ENCODE data around the gene DHRS7.

Gene DHRS7, protein sequence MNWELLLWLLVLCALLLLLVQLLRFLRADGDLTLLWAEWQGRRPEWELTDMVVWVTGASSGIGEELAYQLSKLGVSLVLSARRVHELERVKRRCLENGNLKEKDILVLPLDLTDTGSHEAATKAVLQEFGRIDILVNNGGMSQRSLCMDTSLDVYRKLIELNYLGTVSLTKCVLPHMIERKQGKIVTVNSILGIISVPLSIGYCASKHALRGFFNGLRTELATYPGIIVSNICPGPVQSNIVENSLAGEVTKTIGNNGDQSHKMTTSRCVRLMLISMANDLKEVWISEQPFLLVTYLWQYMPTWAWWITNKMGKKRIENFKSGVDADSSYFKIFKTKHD

DNA sequence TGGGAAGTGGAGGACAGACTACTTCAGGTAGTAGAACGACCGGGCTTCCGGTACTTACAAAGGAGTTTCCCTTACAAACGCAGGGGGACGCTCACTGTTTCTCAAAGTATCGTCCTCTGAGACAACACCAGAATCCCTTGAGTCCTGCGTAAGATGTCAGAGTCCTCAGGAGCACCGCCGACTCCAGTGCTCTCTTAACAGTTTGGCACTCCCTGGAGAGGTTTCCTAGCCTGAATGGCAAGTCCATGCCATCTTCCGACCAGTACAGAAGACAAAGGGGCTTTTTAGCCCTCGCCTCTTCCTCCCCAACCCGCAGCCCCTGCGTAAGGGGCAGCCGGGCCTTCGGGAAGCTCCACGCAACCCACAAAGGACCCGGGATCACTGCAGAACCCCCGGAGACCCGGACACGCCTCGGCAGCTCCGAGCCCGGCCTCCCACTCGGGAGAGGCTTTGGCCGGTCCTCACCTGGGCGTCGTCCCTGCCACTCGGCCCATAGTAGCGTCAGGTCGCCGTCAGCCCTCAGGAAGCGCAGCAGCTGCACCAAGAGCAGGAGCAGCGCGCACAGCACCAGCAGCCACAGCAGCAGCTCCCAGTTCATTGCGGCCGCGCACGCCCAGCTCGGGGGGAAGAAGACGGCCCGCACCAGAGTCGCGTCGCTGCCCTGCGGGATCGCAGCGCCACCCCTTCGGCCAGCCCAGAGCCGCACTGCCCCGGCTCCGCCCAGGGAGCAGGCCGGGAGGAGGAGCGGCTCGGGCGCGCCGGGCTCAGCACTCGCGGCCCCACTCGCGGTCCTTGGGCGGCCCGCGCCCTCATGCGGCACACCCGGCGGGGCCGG is at the start of gene DHRS7:
DHRS7 (minus strand) TSS at position 687 of the 835 bp plus-strand sequence; CDS start at position 598, 89 bp downstream.
- peak; percentile 64 for DNase-seq (ENCODE audit: low read depth)

DNA sequence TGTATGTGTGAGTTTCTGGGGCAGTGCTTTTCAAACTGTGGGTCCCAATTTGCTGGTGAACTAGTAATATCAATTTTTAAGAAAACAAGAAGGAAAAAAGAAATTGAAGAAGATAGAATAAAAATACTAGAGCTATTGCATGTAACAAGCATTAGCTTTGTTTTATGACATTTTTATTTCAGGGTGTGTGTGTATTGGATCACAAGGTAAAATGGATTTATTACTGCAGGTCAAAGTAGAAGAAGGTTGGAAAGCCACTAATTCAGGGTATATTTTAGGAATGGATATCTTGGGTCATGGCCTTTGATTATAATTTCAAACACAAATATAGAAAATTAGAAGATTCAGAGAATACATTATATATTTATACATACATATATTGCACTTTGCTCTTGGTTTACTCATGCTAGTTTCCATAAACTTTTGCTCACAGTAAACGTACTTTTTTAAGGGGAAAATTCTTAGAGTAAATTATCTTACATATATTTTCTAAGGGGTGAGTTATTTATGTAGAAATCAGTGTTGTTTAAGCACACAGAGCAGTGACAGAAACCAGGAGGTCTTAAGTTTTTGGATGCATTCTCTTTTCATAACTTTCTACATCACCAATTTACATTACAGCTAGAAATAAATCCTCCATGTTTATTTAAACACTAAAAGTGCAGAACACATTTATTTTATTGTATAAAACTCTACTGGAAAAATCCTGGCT is 49.4 kb upstream of the DHRS7 start:
- DNase-seq (ENCODE audit: low read depth) = no peak

DNA sequence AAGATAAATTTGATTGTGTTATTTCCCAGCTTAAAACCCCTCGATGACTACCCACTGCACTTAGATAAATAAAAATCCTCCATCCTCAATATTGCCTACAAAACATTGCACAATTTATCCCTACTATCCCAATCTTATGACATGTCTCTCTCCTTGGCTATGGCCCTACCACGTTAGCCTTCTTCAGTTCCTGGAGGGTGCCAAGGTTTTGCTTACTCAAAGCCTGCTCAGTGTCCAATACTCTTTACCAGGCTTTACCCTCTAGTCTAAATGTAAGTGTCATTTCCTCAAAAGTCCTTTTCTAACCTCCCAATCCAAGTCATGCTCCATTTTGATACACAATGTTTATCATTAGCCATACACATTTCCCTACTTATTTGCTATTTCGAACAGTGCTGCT is 48.8 kb upstream of the DHRS7 start:
- no peak for DNase-seq (ENCODE audit: low read depth)

DNA sequence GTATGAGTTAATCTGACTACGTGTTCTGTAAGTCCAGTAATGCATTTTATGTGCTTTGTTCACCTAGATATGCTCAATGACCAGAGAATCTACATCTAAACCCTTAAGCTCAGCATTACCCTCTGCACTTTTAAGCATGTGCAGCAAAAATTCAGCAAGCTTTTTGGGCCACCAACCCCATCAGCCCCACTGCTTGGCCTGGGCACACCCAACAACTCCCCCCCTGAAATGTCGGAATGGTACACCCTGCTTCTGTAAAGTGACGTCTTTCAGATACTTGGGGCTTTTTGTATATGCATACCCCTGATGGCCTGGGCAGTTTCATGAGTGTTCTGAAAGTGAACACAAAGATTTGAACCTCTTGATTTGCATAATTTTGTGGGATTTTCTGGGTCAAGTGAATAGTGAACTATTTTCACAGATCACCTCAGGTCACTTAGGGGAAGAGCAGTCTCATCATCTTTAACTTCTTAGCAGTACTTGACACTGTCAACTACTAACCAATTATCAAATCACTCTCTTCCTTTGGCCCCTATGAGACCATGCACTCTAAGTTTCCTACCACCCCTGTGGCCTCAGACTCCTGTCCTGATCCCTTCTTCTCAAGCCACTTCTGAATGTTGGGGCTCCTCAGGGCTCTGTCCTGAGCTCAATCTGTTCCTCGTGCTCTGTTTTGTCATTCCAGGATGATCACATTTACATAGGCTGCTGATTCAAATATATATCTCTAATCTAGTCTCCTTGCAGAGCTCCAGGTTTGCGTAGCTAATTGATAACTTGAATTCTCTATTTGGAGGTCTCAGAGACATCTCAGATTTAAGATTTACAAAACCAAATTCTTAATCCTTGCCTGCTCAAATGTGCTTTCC is 47.5 kb upstream of the DHRS7 start:
- no peak for DNase-seq (ENCODE audit: low read depth)

DNA sequence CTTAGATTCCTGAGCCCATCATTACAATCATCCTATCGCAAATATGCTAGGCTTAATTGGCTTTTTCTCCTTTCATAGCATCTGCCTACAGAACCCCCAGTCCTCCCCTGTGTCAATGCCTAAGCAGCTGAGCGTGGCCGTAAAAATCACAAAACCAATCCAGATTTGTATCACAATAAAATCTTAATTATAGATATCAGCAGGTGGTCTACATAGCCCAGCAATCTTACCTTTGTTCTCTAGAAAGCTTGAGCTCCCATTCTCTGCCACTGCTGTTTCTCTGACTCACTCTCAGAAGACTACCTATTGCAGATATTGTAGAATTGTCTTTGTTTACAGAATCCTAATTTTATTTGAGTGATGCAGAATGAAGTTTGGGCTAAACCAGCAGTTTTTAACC is 46.0 kb upstream of the DHRS7 start:
- no peak for DNase-seq (ENCODE audit: low read depth)

DNA sequence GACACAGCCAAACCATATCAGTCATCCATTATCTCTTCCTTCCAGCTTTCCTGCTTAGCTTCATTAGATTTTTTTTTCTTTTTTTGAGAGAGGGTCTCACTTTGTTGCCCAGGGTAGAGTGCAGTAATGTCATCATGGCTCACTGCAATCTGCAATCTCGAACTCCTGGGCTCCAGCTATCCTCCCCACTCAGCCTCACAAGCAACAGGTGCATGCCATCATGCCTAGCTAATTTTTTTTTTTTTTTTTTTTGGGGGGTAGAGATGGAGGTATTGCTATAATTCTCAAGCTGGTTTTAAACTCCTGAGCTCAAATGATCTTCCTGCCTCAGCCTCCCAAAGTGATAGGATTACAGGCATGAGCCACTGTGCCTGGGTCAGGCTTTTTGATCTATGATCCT is 45.5 kb upstream of the DHRS7 start:
- DNase-seq (ENCODE audit: low read depth) = no peak

DNA sequence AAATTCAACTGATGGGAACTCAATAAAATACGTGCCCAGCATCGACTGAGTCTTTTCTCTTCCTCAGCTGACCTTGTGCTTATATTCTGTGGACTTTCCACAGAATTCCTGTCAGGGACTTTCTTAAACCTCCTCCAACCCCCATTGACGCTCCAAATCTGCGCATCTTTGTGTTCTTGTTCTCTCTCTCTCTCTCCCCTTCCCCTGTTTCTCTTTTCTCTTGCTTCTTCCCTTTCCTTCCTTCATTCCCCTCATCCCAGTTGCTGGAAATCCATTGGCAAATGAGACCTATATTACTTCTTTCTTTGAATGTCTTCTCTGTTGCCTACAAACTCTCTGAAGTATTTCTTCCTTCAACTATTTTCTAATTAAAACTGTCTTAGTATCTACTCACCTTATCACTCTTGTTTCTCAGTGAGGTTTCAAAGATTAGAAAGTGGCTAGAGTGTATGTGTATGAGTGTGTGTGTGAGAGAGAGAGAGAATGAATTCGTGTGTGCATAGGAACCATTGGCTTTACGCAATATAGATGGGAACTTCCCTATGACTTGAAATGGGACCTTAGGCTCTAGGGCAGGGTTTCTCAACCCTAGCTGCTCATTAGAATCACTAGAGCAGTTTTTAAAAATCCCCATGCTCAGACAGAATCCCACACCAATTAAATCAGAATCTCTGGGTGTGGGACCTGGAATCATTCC is 41.8 kb upstream of the DHRS7 start:
- DNase-seq (ENCODE audit: low read depth) = no peak

DNA sequence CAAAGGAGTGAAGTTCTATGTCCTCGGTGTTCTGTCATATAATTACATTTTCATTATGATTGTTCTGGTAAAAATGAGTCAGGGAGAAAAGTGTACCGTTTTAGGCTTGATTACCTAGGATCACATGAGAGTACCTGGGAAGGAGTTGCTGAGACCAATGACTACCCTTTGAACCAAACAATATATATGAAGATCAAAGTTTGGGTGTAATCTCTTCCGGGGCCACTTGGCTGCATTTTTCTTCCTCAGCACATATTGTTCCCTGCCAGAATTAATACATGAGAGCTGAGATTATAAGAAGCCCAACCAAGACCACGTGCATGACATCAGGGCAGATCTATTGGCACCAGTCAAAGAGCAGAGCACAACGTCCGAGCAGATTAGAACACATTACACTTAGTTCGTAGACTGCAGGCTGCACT is 41.1 kb upstream of the DHRS7 start:
- DNase-seq (ENCODE audit: low read depth) = no peak

DNA sequence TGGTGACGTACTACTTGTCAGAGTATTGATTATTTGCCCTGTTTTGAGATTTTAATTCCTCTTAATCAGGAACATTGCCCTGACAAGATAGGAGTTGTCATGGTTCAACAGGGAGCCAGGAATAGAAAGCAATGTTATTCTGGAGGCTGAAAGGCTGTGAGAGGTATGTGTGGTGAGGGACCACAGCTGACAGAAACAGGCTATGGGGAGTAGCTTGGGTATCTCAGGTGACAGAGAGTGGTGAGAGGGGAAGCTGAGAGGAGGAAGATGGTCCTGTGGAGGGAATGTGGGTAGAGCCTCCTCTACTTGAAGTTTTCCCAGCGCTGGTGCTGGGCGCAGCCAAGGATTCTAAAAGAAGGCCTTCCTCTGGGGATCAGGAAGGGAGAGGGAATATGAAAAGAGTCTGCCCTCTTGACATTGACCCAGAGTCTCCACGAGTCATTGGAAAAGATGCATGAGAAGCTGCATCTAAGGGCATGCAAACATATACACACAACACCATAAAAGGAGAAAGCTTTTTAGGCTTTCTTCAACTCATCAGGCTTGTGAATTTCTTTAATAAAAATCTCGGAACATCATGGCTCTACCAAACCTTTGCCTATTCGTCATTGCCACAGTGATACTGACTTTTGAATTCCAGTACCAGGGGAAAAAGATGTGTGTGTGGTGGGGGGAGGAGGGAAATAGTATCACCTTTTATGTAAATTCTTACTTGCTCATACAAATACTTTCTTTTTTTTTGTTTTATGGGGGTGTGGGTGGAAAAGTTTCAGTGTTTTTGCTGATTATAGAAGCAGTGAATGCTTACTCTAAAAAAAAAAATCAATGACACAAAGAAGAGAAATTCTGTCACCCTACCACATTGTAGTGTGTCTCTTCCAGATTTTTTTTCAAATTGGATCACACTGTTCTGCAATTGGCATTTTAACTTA is 39.9 kb upstream of the DHRS7 start:
- no peak for DNase-seq (ENCODE audit: low read depth)

DNA sequence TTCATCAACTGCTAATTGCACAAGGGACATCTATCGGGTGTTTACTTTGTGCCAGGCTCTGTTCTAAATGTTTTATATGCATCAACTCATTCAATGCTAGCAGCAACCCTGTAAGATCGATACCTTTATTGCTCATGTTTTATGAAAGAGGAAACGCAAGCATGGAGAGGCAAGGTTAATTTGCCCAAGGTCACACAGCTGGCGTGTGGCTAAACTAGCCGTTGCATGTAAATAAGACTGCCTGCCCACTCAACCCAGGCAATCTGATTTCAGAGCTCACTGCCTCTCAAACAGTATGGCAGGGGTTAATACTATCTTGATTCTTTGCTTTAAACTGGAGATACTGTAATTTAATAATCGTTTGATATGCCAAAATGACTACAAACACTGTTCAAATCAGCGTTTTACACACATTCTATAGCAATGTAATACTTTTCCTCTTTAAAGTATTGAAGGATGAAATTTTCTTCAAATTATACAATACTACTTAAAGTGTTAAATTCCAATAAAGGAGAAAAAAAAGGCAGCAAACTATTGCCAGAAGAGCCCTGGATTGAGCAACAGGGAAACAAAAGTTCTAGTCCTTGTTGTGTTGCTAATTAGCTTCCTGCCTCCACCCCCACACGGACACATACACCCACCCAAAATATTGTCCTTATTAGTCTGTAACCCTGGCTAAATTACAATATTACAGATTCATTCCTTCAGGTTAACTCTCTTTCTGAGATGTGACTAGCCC is 39.1 kb upstream of the DHRS7 start:
- no peak for DNase-seq (ENCODE audit: low read depth)

DNA sequence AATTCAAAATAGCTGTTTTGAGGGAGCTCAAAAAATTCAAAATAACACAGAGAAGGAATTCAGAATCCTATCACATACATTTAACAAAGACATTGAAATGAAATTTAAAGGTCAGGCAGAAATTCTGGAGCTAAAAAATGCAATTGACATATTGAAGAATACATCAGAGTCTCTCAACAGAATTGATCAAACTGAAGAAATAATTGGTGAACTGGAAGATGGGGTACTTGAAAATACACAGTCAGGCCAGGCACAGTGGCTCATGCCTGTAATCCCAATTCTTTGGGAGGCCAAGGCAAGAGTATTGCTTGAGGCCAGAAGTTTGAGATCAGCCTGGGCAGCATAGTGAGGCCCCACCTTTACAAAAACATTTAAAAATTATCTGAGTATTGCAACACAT is 34.1 kb upstream of the DHRS7 start:
- no peak for DNase-seq (ENCODE audit: low read depth)

DNA sequence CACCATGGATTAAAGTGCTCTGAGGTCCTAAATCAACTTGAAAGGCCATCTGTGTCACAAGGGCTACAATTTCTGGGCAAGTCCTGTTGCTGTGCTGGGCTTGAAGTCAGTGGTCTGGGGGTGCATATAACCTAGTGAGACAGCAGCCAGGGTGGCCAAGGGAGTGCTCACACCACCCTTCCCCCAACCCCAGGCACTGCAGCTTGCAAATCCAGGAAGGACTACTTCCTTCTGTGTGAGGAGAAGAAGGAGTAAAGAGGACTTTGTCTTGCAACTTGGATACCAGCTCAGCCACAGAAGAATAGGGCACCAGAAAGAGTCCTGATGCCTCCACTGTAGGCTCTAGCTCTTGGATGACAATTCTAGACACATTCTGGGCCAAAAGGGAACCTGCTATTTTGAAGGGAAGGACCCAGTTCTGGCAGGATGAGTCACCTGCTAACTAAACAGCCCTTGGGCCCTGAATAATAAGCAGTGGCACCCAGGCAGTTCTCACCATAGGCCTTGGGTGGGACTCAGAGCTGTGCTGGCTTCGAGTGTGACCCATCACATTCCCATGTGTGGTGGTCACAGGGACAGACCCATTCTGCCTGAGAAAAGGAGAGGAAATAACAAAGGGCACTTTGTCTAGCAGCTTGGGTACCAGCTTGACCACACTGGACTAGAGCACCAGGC is 32.6 kb upstream of the DHRS7 start:
- no peak for DNase-seq (ENCODE audit: low read depth)

DNA sequence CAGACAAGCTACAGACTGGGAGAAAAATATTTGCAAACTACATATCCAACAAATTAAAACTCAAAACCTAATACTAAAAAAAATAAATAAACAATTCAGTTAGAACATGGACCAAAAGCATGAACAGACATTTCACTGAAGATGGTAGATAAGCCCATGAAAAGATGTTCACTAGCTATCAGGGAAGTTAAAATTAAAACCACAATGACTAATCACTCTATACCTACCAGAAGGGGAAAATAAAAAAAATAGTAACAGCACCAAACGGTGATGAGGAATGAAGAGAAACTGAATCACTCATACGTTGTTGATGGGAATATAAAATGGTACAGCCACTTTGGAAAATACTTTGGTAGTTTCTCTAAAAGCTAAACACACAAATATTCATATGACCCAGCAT is 31.1 kb upstream of the DHRS7 start:
- DNase-seq (ENCODE audit: low read depth) = no peak

DNA sequence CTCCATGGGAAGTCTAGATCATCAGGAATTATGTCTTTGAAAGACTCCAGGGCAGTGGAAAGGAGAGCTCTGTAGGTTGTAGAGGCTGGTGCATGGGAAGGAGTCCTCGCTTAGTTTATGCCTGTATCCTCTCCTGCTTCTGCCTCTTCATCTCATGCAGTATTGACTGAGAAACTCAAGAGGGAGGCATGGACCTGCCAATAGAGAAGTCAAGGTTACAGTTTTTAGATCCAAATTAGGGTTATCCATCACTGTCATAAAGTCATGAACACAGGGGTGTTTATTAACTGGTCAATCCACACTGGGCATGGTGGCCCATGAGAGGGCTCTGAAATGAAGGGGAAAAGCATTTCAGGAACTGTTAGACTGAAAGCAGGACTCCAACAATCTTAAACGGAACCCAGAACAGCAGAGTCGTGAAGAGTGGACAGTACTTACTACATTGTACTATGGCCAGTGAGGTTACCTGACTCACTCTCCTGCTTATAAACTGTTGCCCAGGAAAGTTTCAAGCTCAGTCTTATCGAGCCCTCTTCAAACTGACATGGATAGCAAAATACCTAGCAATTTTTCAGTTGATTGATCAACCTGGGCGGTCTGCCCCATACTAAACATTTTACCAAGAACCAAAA is 30.1 kb upstream of the DHRS7 start:
- DNase-seq (ENCODE audit: low read depth) = no peak

DNA sequence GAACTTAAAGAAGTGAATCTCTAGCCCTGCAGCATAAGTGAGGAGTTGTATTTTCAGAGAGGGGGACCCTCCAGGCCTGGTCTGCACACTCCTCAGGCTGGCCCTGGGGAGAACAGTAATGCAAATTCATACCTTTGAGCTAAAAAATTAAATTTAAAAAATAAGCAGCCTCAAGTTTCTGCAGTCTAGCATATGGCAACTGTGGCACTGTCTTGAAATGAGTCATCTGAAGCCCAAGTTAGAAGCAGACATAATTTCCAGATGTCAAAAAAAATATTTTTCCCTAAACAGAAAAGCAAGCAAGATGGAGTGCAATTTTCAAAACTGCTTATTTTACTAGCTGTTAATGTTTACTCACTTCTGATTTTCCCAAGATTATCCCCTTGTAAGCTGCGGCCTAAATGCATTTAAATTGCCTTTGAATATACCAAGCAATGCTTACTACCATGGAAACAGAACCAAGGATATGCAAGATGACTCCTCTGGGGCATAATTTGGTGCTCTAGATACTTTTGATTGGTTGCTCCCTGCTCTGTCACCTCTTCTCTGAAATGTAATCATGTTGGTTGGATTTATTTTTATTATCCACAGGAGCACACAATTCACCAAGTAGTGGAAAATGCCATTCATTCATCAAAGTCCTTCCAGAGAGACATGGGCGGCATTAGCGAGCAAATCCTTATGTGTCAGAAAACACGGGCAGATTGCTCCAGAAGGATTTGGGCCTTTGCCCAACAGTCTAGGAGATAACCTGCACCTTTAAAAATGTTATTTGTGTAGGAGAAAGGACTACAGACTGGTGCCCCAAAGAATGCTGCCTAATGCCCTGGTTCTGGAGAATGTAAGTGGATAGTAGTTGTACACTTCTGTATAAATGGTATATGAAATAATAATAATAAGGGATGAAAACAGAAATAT is 25.0 kb upstream of the DHRS7 start:
- no peak for DNase-seq (ENCODE audit: low read depth)

DNA sequence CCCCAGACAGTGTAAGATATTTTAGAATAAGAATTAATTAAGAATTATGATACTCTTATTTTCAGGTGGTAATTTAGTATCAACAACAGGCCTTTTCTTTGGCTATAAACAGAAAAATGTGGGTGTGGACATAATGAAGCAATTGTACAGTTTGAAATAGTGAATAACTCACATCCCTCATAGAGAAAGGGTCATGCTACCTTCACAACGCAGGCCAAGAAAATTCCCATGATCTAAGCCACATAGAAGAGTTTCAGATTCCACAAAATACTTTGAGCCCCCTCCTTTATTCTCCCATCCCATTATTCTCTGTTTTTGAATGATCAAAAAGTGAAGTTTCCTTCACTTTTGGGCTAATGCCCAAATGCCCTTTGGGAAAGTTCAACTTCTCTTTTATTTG is 23.5 kb upstream of the DHRS7 start:
- no peak for DNase-seq (ENCODE audit: low read depth)

DNA sequence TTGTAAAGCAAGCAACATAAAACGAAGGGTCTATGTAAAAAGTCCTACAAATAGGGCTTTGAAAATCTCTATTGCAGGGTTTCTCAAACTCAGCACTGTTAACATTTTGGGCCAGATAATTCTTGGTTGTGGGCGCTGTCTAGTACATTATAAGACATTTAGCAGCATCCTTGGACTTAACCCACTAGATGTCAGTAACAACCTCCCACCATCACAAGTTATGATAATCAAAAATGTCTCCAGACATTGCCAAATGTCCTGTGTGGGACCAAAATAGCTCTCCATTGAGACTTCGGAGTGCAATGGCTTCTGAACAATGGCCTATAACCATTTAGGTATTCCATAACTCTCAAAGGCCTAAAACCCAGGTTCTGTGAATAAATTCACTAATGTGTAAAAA is 22.9 kb upstream of the DHRS7 start:
- DNase-seq (ENCODE audit: low read depth) = no peak

Data from amniotic epithelial cell (primary cell).